ENCODE results near the gene MAP4K5.

- no peak for TF ChIP-seq POLR2A (IDR thresholded peaks at IDR 0.05)
- no peak for TF ChIP-seq CTCF (IDR thresholded peaks at IDR 0.05)
Observed at GRCh38 chr14:50488521-50488920, 43.8 kb downstream of the MAP4K5 start.

All from esophagus squamous epithelium (tissue), 4 donors.